ENCODE data around the gene ADK.
"Not testable (repeated sequence)": the region's sequence is repeated elsewhere in the genome, so short reads cannot be mapped to it uniquely, and the experiment has no call there.

DNA sequence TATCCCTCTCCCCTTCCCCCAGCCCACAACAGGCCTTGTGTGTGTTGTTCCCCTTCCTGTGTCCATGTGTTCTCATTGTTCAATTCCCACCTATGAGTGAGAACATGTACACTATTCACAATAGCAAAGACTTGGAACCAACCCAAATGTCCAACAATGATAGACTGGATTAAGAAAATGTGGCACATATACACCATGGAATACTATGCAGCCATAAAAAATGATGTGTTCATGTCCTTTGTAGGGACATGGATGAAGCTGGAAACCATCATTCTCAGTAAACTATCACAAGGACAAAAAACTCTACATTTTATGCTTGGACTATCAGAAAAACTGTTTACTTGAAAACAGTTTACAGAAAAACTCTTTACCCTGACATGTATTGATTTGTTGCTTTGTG lies 347.6 kb downstream of the ADK start:
- TF ChIP-seq, protein P1, sequence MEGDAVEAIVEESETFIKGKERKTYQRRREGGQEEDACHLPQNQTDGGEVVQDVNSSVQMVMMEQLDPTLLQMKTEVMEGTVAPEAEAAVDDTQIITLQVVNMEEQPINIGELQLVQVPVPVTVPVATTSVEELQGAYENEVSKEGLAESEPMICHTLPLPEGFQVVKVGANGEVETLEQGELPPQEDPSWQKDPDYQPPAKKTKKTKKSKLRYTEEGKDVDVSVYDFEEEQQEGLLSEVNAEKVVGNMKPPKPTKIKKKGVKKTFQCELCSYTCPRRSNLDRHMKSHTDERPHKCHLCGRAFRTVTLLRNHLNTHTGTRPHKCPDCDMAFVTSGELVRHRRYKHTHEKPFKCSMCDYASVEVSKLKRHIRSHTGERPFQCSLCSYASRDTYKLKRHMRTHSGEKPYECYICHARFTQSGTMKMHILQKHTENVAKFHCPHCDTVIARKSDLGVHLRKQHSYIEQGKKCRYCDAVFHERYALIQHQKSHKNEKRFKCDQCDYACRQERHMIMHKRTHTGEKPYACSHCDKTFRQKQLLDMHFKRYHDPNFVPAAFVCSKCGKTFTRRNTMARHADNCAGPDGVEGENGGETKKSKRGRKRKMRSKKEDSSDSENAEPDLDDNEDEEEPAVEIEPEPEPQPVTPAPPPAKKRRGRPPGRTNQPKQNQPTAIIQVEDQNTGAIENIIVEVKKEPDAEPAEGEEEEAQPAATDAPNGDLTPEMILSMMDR (IDR thresholded peaks at IDR 0.05): not testable (repeated sequence)
- TF ChIP-seq POLR2A (IDR thresholded peaks at IDR 0.05): not testable (repeated sequence)

All from thyroid gland (tissue), 4 donors.